IMR-90 (cell line): ENCODE measurements around the gene TAOK1.

Experiments
- BHLHE40 ChIP-seq: fragments of 150-350 bp; IDR thresholded peaks from 2 replicates; pipeline ENCODE4 v1.6.1; 2016; ENCODE audit warnings: mild to moderate bottlenecking, low read depth, low read length
- CEBPB ChIP-seq: IDR thresholded peaks from 2 replicates; pipeline ENCODE4 v1.6.1; 2012; ENCODE audit warnings: low read depth, low read length, improper control_type of control experiment
- CTCF ChIP-seq: conservative IDR thresholded peaks from 2 replicates; pipeline ENCODE4 v1.5.1; 2012; ENCODE audit warnings: mild to moderate bottlenecking, low read depth, low read length, improper control_type of control experiment
- MAFK ChIP-seq: IDR thresholded peaks from 2 replicates; pipeline ENCODE4 v1.6.1; 2012; ENCODE audit warnings: low read depth, low read length, improper control_type of control experiment
- MAZ ChIP-seq: IDR thresholded peaks from 2 replicates; pipeline ENCODE4 v1.6.1; 2012; ENCODE audit warnings: low read depth, mild to moderate bottlenecking, low read length, improper control_type of control experiment, moderate library complexity, borderline replicate concordance
- MXI1 ChIP-seq: IDR thresholded peaks from 2 replicates; pipeline ENCODE4 v1.6.1; 2012; ENCODE audit warnings: low read depth, mild to moderate bottlenecking, low read length, moderate library complexity, borderline replicate concordance
- POLR2A ChIP-seq: IDR thresholded peaks from 2 replicates; pipeline ENCODE4 v1.6.1; 2012; ENCODE audit warnings: mild to moderate bottlenecking, low read depth, low read length
- RAD21 ChIP-seq: IDR thresholded peaks from 2 replicates; pipeline ENCODE4 v1.6.1; 2012; ENCODE audit warnings: low read length, improper control_type of control experiment
- RCOR1 ChIP-seq: IDR thresholded peaks from 2 replicates; pipeline ENCODE4 v1.6.1; 2012; ENCODE audit warnings: mild to moderate bottlenecking, low read length, improper control_type of control experiment; ENCODE audit not compliant: insufficient replicate concordance
- RFX5 ChIP-seq: IDR thresholded peaks from 2 replicates; pipeline ENCODE4 v1.8.0; 2012; ENCODE audit warnings: low read depth, mild to moderate bottlenecking, low read length, moderate library complexity
- TF ChIP-seq, protein P1 (sequence below): fragments of 150-350 bp; IDR thresholded peaks from 2 replicates; pipeline ENCODE4 v1.6.1; 2016; ENCODE audit warnings: low read depth, mild to moderate bottlenecking, low read length, moderate library complexity, borderline replicate concordance

DNA sequence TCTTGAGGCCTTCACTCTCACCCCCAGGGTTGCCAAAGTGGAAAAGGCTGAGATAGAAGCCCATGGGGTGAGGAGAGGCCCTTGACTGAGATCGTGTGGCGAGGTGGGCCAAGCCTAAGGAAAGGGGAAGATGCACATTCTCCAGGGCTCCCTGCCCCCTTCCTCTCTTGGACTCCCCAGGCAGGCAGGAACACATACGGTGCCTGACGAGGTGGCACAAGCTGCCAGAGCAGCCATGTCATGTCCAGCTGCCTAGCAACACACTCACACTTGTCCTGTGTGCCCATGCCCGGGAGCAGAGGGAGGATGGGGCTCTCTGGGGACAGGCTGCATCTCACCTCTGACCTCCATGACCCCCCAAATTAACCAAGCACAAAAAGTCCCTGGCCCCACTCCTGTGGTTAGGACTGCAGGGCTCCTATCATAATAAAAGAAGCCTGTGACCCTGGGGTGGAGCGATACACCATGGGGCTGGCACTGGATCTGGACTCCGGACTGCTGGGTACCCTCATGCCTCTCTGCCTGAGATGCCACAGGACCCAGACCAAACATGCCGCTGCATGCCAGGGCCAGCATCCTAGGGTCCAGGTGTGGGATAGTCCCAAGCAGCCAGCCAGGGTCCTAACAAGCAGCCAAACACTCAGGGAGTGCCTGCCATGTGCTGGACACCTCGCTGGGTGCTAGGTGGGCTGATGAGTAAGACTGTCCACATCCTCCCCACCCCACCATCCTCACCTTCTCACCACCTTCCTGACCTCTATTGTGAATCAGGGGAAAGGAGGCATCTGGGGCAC lies 196.7 kb downstream of the TAOK1 start:
- no peak for TF ChIP-seq CTCF
- TF ChIP-seq POLR2A: no peak
- TF ChIP-seq RFX5: no peak
- TF ChIP-seq CEBPB: no peak
- no peak for TF ChIP-seq RCOR1
- TF ChIP-seq RAD21: no peak
- TF ChIP-seq MAFK: no peak
- no peak for TF ChIP-seq MXI1
- TF ChIP-seq, protein P1, sequence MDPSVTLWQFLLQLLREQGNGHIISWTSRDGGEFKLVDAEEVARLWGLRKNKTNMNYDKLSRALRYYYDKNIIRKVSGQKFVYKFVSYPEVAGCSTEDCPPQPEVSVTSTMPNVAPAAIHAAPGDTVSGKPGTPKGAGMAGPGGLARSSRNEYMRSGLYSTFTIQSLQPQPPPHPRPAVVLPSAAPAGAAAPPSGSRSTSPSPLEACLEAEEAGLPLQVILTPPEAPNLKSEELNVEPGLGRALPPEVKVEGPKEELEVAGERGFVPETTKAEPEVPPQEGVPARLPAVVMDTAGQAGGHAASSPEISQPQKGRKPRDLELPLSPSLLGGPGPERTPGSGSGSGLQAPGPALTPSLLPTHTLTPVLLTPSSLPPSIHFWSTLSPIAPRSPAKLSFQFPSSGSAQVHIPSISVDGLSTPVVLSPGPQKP: no peak
- TF ChIP-seq BHLHE40: no peak
- TF ChIP-seq MAZ: no peak
